Measurements from ENCODE around the gene TSSK3.
"Not testable (repeated sequence)": the region's sequence is repeated elsewhere in the genome, so short reads cannot be mapped to it uniquely, and the experiment has no call there.

Gene TSSK3

GRCh38 chr1:32393136-32393535 lies 30.8 kb downstream of the TSSK3 start:
- peak overlapping the region; percentile 95 for H3K4me3 ChIP-seq (ENCODE audit: low read length)
- peak; percentile 28 for DNase-seq (ENCODE audit: low read depth)
- TF ChIP-seq CTCF (conservative IDR thresholded peaks at IDR 0.05; ENCODE audit: low read length), result no peak

GRCh38 chr1:32393832-32394140 lies 31.4 kb downstream of the TSSK3 start:
- DNase-seq (ENCODE audit: low read depth), result no peak
- TF ChIP-seq CTCF (conservative IDR thresholded peaks at IDR 0.05; ENCODE audit: low read length), result no peak
- H3K4me3 ChIP-seq (ENCODE audit: low read length), result peak overlapping the region; percentile 95

DNA sequence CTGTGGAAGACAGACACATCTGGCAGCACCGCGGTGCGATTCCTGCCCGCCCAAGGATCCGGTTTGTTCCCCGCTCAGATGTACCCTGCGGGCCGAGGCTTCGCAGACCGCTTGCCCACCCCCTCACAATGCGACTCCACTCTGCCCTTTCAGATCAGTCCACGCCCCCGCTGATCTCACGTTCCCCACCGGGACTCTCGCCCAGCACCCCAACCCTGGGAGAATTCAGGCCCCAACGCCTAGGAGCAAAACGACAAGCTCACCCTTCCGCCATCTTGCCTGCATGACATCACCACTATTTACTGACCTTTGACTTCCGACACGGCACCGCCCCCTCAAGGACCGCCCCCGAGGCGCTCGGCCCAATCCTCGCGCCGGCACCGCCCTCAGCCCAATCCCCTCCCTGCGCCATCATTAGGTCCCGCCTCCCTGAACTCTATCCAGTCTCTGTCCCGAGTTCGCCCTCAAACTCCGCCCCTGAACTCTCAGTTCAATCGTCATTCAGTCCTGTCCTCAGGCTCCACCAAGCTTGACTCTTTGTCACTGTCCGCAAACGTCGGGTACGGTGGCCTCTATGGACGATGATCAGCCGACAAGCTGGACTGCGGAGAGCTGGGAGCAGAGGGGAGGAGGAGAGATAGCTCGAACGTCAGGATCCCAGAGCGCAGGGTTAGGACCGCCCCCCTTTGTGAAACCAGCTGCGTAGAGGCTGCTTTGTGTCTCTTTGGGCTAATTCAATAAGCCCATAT lies 32.0 kb downstream of the TSSK3 start, which contains the start of gene BSDC1:
Gene BSDC1, minus strand, starts transcription at position 301 of the 749 bp plus-strand sequence. Its CDS starts 27 bp downstream, at position 274.
- TF ChIP-seq CTCF (conservative IDR thresholded peaks at IDR 0.05; ENCODE audit: low read length), result no peak
- peak within 1 kb of the TSS; percentile 95 for H3K4me3 ChIP-seq (ENCODE audit: low read length)
- peak; percentile 97 for DNase-seq (ENCODE audit: low read depth)

GRCh38 chr1:32394890-32395432 lies 32.6 kb downstream of the TSSK3 start:
- H3K4me3 ChIP-seq (ENCODE audit: low read length), result peak overlapping the region; percentile 95
- no peak for TF ChIP-seq CTCF (conservative IDR thresholded peaks at IDR 0.05; ENCODE audit: low read length)
- no peak for DNase-seq (ENCODE audit: low read depth)

- not testable (repeated sequence) for DNase-seq (ENCODE audit: low read depth); H3K4me3 ChIP-seq (ENCODE audit: low read length)
Measured at GRCh38 chr1:32396524-32396923, 34.2 kb downstream of the TSSK3 start.

DNA sequence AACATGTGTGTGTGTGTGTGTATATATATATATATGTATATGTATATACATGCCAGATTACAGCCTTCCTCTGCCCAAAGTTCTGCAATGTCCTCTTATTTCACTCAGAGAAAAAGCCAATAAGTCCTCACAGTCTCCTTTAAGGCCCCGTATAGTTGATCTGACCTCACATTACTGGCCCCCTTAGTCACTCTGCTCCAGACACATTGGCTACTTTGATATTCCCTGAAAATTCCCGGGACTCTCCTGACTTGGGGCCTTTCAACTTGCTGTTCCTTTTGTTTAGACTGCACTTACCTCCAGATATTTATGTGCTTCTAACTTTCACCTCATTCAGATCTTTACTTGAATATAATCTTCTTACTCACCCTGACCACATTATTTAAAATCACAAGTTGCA lies 36.1 kb downstream of the TSSK3 start:
- DNase-seq (ENCODE audit: low read depth), result no peak
- TF ChIP-seq CTCF (conservative IDR thresholded peaks at IDR 0.05; ENCODE audit: low read length), result no peak
- H3K4me3 ChIP-seq (ENCODE audit: low read length), result no peak overlapping the region

DNA sequence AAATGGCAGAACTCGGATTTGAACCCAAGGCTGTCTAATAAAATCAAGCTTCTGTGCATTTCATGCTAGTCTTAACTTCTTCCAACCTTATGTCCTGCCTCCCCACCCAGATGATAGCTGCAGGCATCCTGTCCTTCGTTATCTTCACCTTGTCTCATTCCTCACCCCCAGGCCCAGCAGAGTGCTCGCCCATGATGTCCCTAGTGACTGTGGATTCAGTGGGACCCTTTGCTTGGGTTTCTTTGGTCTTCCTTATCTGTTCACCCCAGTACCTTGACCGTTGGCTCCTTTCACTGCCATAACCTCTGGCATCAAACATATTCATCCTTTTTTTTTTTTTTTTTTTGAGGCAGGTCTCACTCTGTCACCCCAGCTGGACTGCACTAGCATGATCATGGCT lies 37.5 kb downstream of the TSSK3 start:
- TF ChIP-seq CTCF (conservative IDR thresholded peaks at IDR 0.05; ENCODE audit: low read length), result no peak
- no peak overlapping the region for H3K4me3 ChIP-seq (ENCODE audit: low read length)
- DNase-seq (ENCODE audit: low read depth), result no peak

Measured in AG10803 (cell line).